Gastroesophageal sphincter (tissue), 4 donors: Measurements from ENCODE around the gene YES1. TPM values are rescaled to one million over a fixed set of nuclear protein-coding genes. Genes with fewer than 3 reads are reported as not detected.
"Not testable (repeated sequence)": the region's sequence is repeated elsewhere in the genome, so short reads cannot be mapped to it uniquely, and the experiment has no call there.

Experiments used
- ATAC-seq: fragments of 150-250 bp; one replicate; pipeline ENCODE4 v1.9.1; 2016; ENCODE audit warnings: mild to moderate bottlenecking, moderate library complexity
- H3K27ac ChIP-seq, 4 donors: fragments of 200-600 bp; sonication (generic) in 3 of 4; 1 replicate in 3 of 4; 2 replicates in 1 of 4; pipeline ENCODE4 v1.5.1; 2016 to 2019
- H3K27me3 ChIP-seq: fragments of 200-600 bp; sonication (generic); one replicate; pipeline ENCODE4 v1.5.1; 2019
- H3K36me3 ChIP-seq, 2 donors: fragments of 200-600 bp; sonication (generic); one replicate each; pipeline ENCODE4 v1.5.1; 2019; ENCODE audit warnings: control low read depth in 1 of 2
- H3K4me1 ChIP-seq, 3 donors: fragments of 200-600 bp; sonication (generic); 1 replicate in 2 of 3; 2 replicates in 1 of 3; pipeline ENCODE4 v1.5.1; 2016 to 2019; ENCODE audit warnings: control low read depth in 2 of 3
- H3K4me3 ChIP-seq, 2 donors: fragments of 200-600 bp; sonication (generic); one replicate each; pipeline ENCODE4 v1.5.1; 2019; ENCODE audit warnings: mild to moderate bottlenecking in 1 of 2, moderate library complexity in 1 of 2
- H3K9me3 ChIP-seq, 3 donors: fragments of 200-600 bp; sonication (generic); one replicate each; pipeline ENCODE4 v1.5.1; 2017 to 2019; ENCODE audit warnings: control low read depth in 2 of 3
- CTCF ChIP-seq, 4 experiments: fragments of 200-600 bp in 2 of 4; fragments of 450-650 bp in 2 of 4; sonication (generic) in 1 of 4; IDR thresholded peaks; one replicate each; pipeline ENCODE4 v1.5.1; 2017 to 2019; ENCODE audit warnings: antibody characterized with exemption in 4 of 4, mild to moderate bottlenecking in 2 of 4, moderate library complexity in 2 of 4
- EP300 ChIP-seq: sonication (generic); formaldehyde crosslinking; IDR thresholded peaks from one replicate; pipeline ENCODE4 v1.6.1; 2017; ENCODE audit warnings: antibody characterized with exemption, mild to moderate bottlenecking
- POLR2A ChIP-seq, 2 donors: fragments of 450-650 bp; IDR thresholded peaks; one replicate each; pipeline ENCODE4 v1.6.1; 2017; ENCODE audit warnings: antibody characterized with exemption in 2 of 2, mild to moderate bottlenecking in 2 of 2, moderate library complexity in 1 of 2
- POLR2AphosphoS5 ChIP-seq: sonication (generic); formaldehyde crosslinking; IDR thresholded peaks from one replicate; pipeline ENCODE4 v1.6.1; 2017; ENCODE audit warnings: antibody characterized with exemption
- WGBS, 2 donors: methylation state at CpG; one replicate each; pipeline ENCODE4 v1.1.5; 2018; ENCODE audit warnings: low coverage in 1 of 2; 5-methylcytosine and 5-hydroxymethylcytosine counted together
- total RNA-seq, 4 donors: library from RNA; depleted of rRNA; stranded (reverse); fragments of >200 nt; gene quantifications; one replicate each; pipeline ENCODE4 v1.1.0, GENCODE V29; 2016

The YES1 gene
- total RNA-seq, 4 donors from 2014 or later = 84.1 to 127 (median 96.8) TPM

- Histone ChIP-seq H3K4me1 (peaks cover 2 to 45% (median 4%) of the 10 kb centered on the region in 3 donors), H3K4me3 (peak overlapping the region; percentile 67 to 95), H3K27ac (peak overlapping the region; percentile 86 to 98 (median 96)), H3K9me3 (no peaks in the 10 kb centered on the region), H3K27me3 (no peaks in the 10 kb centered on the region), H3K36me3 (no peaks in the 10 kb centered on the region)
- TF ChIP-seq POLR2A (IDR thresholded peaks at IDR 0.05) = peak; percentile 44 to 53
- TF ChIP-seq EP300 = no peak
- TF ChIP-seq CTCF (IDR thresholded peaks at IDR 0.05) = no peak
- TF ChIP-seq POLR2AphosphoS5 = peak; percentile 53
- WGBS, 2 donors = 0% methylated on average over 2 to 11 of the region's 66 CpGs
- peak; percentile 89 for ATAC-seq
Measured at GRCh38 chr18:812376-813171, 532 bp upstream of the YES1 start.

- no peak for ATAC-seq
Measured at GRCh38 chr18:811182-811891, 705 bp downstream of the YES1 start.

GRCh38 chr18:809985-810642, 1.9 kb downstream of the YES1 start:
- 57 to 64% methylated on average over 6 of the region's 6 CpGs for WGBS, 2 donors
- peaks cover 4 to 70% (median 6%) of the 10 kb centered on the region in 3 donors for H3K4me1 ChIP-seq
- H3K9me3 ChIP-seq = no peaks in the 10 kb centered on the region
- H3K27ac ChIP-seq = no peak overlapping the region
- H3K27me3 ChIP-seq = no peaks in the 10 kb centered on the region
- H3K36me3 ChIP-seq = no peaks in the 10 kb centered on the region
- no peak for TF ChIP-seq POLR2A (IDR thresholded peaks at IDR 0.05)
- no peak for TF ChIP-seq POLR2AphosphoS5
- no peak for TF ChIP-seq EP300
- TF ChIP-seq CTCF (IDR thresholded peaks at IDR 0.05) = no peak
- ATAC-seq = no peak
- H3K4me3 ChIP-seq = peak overlapping the region in 1 of 2 donors; percentile 95

More at GRCh38 chr18:811182-811891, 705 bp downstream of the YES1 start:
- TF ChIP-seq CTCF (IDR thresholded peaks at IDR 0.05) (no peak), POLR2AphosphoS5 (no peak), POLR2A (IDR thresholded peaks at IDR 0.05) (no peak), EP300 (no peak)
- Histone ChIP-seq H3K4me3 (peak overlapping the region; percentile 67 to 95), H3K27me3 (no peaks in the 10 kb centered on the region), H3K36me3 (no peaks in the 10 kb centered on the region), H3K27ac (peak overlapping the region; percentile 86 to 98 (median 96)), H3K9me3 (no peaks in the 10 kb centered on the region), H3K4me1 (peaks cover 3 to 58% (median 4%) of the 10 kb centered on the region in 3 donors)
- WGBS, 2 donors = 1% methylated on average over 14 to 17 of the region's 30 CpGs

- 97% methylated on average over 10 to 11 of the region's 11 CpGs for WGBS, 2 donors
- not testable (repeated sequence) for H3K27me3 ChIP-seq, H3K36me3 ChIP-seq, H3K27ac ChIP-seq, H3K4me3 ChIP-seq, ATAC-seq, H3K9me3 ChIP-seq
- peaks cover 4 to 73% (median 6%) of the 10 kb centered on the region in 3 donors for H3K4me1 ChIP-seq
Measured at GRCh38 chr18:809228-809627, 2.8 kb downstream of the YES1 start.

- TF ChIP-seq CTCF (IDR thresholded peaks at IDR 0.05) = no peak
- ATAC-seq = no peak
- no peaks in the 10 kb centered on the region for H3K9me3 ChIP-seq
- no peak overlapping the region for H3K4me3 ChIP-seq
- no peaks in the 10 kb centered on the region for H3K27me3 ChIP-seq
- no peaks in the 10 kb centered on the region for H3K36me3 ChIP-seq
- H3K4me1 ChIP-seq = peaks cover 4 to 77% (median 6%) of the 10 kb centered on the region in 3 donors
- 53 to 69% methylated on average over 2 of the region's 2 CpGs for WGBS, 2 donors
- H3K27ac ChIP-seq = peak overlapping the region in 3 of 4 donors; percentile 13 to 48 (median 18)
Measured at GRCh38 chr18:808502-808901, 3.5 kb downstream of the YES1 start.
